B cell (primary cell): ENCODE results near the gene BAG2.

ENCODE experiments used
- CTCF ChIP-seq: fragments of 200-600 bp; IDR thresholded peaks from one replicate; pipeline ENCODE4 v1.8.0; 2022; ENCODE audit warnings: antibody characterized with exemption, mild to moderate bottlenecking
- EZH2 ChIP-seq: IDR thresholded peaks from 2 replicates; pipeline ENCODE4 v1.6.1; 2012; ENCODE audit warnings: borderline replicate concordance, low read depth, mild to moderate bottlenecking, moderate library complexity, low read length; ENCODE audit not compliant: insufficient read depth, poor library complexity, severe bottlenecking

- peak; percentile 24 for TF ChIP-seq CTCF
- TF ChIP-seq EZH2 = no peak
These were observed 50.0 kb downstream of the BAG2 start, which contains the start of gene RAB23 for GRCh38 chr6:57221936-57222742.
